Vagina (tissue), 2 donors: ENCODE results near the gene GLT8D2.

Experiments used
- CTCF ChIP-seq, 3 experiments: fragments of 450-650 bp in 2 of 3; fragments of 200-600 bp in 1 of 3; sonication (generic) in 1 of 3; IDR thresholded peaks; one replicate each; pipeline ENCODE4 v1.5.1; 2017 to 2019; ENCODE audit warnings: antibody characterized with exemption in 3 of 3, mild to moderate bottlenecking in 2 of 3, moderate library complexity in 2 of 3
- POLR2A ChIP-seq, 2 donors: fragments of 450-650 bp; IDR thresholded peaks; one replicate each; pipeline ENCODE4 v1.6.1; 2017; ENCODE audit warnings: antibody characterized with exemption in 2 of 2, mild to moderate bottlenecking in 2 of 2, moderate library complexity in 2 of 2
- POLR2AphosphoS5 ChIP-seq, 2 donors: sonication (generic); formaldehyde crosslinking; IDR thresholded peaks; one replicate each; pipeline ENCODE4 v1.9.0; 2017; ENCODE audit warnings: antibody characterized with exemption in 2 of 2, mild to moderate bottlenecking in 2 of 2, low read depth in 1 of 2; ENCODE audit not compliant: insufficient read depth in 1 of 2

GRCh38 chr12:104056419-104056972 is 6.5 kb upstream of the GLT8D2 start:
- TF ChIP-seq CTCF (IDR thresholded peaks at IDR 0.05) (no peak), POLR2A (IDR thresholded peaks at IDR 0.05) (no peak), POLR2AphosphoS5 (IDR thresholded peaks at IDR 0.05; ENCODE audit: insufficient read depth in 1 of 2, low read depth in 1 of 2) (no peak)
